HEK293 (cell line): ENCODE results near the gene ATRNL1.

Experiments
- CTCF ChIP-seq: fragments of 450-650 bp; formaldehyde crosslinking; IDR thresholded peaks from 2 replicates; pipeline ENCODE4 v1.5.1; 2016; ENCODE audit warnings: missing biosample characterization, missing genetic modification characterization
- ZBTB11 ChIP-seq: fragments of 450-650 bp; formaldehyde crosslinking; conservative IDR thresholded peaks from 2 replicates; pipeline ENCODE4 v1.5.1; 2016; ENCODE audit warnings: low read depth, missing biosample characterization, missing genetic modification characterization
- ZBTB21 ChIP-seq: fragments of 450-650 bp; formaldehyde crosslinking; IDR thresholded peaks from 2 replicates; pipeline ENCODE4 v1.5.1; 2017; ENCODE audit warnings: missing biosample characterization, missing genetic modification characterization
- ZNF10 ChIP-seq: fragments of 450-650 bp; formaldehyde crosslinking; IDR thresholded peaks from 2 replicates; pipeline ENCODE4 v1.5.1; 2017; ENCODE audit warnings: missing biosample characterization, missing genetic modification characterization
- ZNF121 ChIP-seq: fragments of 450-650 bp; formaldehyde crosslinking; IDR thresholded peaks from 2 replicates; pipeline ENCODE4 v1.5.1; 2016; ENCODE audit warnings: missing biosample characterization, missing genetic modification characterization
- ZNF24 ChIP-seq: fragments of 450-650 bp; formaldehyde crosslinking; IDR thresholded peaks from 2 replicates; pipeline ENCODE4 v1.5.1; 2016; ENCODE audit warnings: missing biosample characterization, missing genetic modification characterization
- ZNF548 ChIP-seq: fragments of 450-650 bp; formaldehyde crosslinking; IDR thresholded peaks from 2 replicates; pipeline ENCODE4 v1.5.1; 2016; ENCODE audit warnings: missing biosample characterization, missing genetic modification characterization
- ZNF555 ChIP-seq: fragments of 450-650 bp; formaldehyde crosslinking; conservative IDR thresholded peaks from 2 replicates; pipeline ENCODE4 v1.5.1; 2017; ENCODE audit warnings: missing biosample characterization, mild to moderate bottlenecking, missing genetic modification characterization, inconsistent platforms
- ZNF560 ChIP-seq: fragments of 450-650 bp; formaldehyde crosslinking; IDR thresholded peaks from 2 replicates; pipeline ENCODE4 v1.5.1; 2017; ENCODE audit warnings: missing biosample characterization, missing genetic modification characterization, borderline replicate concordance
- ZSCAN30 ChIP-seq: fragments of 450-650 bp; IDR thresholded peaks from 2 replicates; pipeline ENCODE4 v1.5.1; 2018; ENCODE audit warnings: missing biosample characterization, mild to moderate bottlenecking, missing genetic modification characterization, moderate library complexity
- TF ChIP-seq, protein P1 (sequence below): fragments of 450-650 bp; formaldehyde crosslinking; IDR thresholded peaks from 2 replicates; pipeline ENCODE4 v1.5.1; 2016; ENCODE audit warnings: missing biosample characterization, missing genetic modification characterization, low read depth

GRCh38 chr10:115909037-115909436 lies 815.9 kb downstream of the ATRNL1 start:
- TF ChIP-seq ZNF555 (no peak), ZBTB21 (tag by site-specific recombination) (no peak), ZNF121 (tag by site-specific recombination) (no peak), ZBTB11 (no peak), CTCF (no peak), ZNF560 (tag by site-specific recombination) (no peak), ZSCAN30 (tag by site-specific recombination) (no peak), ZNF24 (tag by site-specific recombination) (no peak), ZNF548 (tag by site-specific recombination) (no peak), ZNF10 (tag by site-specific recombination) (no peak)
- TF ChIP-seq, protein P1, sequence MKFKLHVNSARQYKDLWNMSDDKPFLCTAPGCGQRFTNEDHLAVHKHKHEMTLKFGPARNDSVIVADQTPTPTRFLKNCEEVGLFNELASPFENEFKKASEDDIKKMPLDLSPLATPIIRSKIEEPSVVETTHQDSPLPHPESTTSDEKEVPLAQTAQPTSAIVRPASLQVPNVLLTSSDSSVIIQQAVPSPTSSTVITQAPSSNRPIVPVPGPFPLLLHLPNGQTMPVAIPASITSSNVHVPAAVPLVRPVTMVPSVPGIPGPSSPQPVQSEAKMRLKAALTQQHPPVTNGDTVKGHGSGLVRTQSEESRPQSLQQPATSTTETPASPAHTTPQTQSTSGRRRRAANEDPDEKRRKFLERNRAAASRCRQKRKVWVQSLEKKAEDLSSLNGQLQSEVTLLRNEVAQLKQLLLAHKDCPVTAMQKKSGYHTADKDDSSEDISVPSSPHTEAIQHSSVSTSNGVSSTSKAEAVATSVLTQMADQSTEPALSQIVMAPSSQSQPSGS (tag by site-specific recombination), result no peak
